AG09319 (cell line): ENCODE results near the gene SVIL.
"Not testable (repeated sequence)": the region's sequence is repeated elsewhere in the genome, so short reads cannot be mapped to it uniquely, and the experiment has no call there.

Experiments used
- DNase-seq: peaks from one replicate; pipeline ENCODE4 v3.0.0-alpha.2; 2010; ENCODE audit warnings: low read depth; ENCODE audit errors: extremely low read depth
- CTCF ChIP-seq: IDR thresholded peaks from 2 replicates; pipeline ENCODE4 v1.5.1; 2011; ENCODE audit warnings: low read depth, mild to moderate bottlenecking, inconsistent platforms, low read length, moderate library complexity

The SVIL gene

GRCh38 chr10:29524720-29525119 is 110.1 kb downstream of the SVIL start:
- TF ChIP-seq CTCF = no peak
- no peak for DNase-seq

DNA sequence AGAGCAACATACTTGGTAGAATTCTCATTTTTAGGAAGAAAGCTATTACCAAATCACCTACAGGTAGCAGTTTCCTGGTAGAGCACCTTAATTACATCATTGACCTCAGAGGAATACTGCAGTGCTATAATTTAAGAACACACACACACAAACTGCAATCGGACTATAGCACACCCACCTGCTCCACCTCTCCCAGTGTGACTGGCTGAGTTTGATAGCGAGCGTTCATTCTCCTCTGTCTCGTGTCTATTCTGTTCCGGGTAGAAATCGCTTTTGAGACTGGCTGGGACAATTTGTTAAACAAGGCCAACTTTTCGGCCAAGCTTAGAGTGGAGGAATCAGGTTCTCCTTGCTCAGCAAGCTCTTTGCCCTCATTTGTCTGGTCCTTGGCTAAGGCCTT is 110.5 kb downstream of the SVIL start:
- TF ChIP-seq CTCF = no peak
- no peak for DNase-seq

- no peak for TF ChIP-seq CTCF
- no peak for DNase-seq
These were observed 111.9 kb downstream of the SVIL start for GRCh38 chr10:29522918-29523317.

- no peak for DNase-seq
- no peak for TF ChIP-seq CTCF
These were observed 112.5 kb downstream of the SVIL start for GRCh38 chr10:29522061-29522855.

- DNase-seq = no peak
These were observed 115.1 kb downstream of the SVIL start for GRCh38 chr10:29519659-29520058.

DNA sequence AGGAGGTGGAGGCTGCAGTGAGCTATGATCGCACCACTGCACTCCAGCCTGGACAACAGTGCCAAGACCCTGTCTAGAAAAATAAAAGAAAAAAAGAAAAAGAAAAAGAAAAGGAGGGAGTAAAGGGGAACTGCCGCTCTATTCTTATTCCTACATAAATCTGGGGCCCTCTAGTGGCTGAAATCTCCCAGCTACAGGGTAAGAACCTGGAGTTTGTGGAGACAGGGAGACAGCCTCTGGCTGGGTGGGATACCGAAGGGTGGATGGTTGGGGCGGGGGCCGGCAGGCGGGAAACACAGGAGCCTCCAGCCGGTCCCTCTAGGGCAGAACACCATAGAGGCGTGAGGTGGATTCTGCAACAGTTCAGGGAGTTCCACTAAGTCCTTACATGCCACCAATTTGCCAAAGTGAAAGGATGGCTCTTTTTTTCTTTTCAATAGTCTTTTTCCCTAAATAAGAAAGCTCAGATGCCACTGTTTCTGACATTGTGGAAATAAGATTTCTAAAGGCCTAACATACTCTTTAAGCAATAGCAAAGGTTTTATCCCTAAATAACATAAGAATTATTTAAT is 117.3 kb downstream of the SVIL start:
- DNase-seq = no peak
- TF ChIP-seq CTCF = peak; percentile 49

More at GRCh38 chr10:29519659-29520058, 115.1 kb downstream of the SVIL start:
- no peak for TF ChIP-seq CTCF

GRCh38 chr10:29516309-29516932 is 118.3 kb downstream of the SVIL start:
- DNase-seq = not testable (repeated sequence)

DNA sequence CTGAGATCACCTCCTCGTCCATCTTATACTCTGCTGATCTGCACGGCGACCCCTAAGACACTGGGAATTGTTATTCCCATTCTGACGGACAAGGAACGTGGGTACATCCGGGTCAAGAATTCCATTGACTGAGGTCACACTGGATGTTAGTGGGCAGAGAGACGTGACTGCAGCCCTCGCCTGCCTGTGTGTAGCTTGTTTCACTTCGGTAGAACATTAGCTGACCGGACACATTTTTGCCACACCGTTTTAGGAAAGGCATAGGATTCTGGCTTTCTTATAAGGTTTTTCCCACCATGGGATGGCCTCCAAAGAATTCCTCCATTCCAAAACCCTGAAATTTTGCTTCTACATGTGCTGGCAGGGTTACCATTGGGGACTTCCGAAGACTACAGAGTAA is 118.9 kb downstream of the SVIL start:
- not testable (repeated sequence) for DNase-seq

DNA sequence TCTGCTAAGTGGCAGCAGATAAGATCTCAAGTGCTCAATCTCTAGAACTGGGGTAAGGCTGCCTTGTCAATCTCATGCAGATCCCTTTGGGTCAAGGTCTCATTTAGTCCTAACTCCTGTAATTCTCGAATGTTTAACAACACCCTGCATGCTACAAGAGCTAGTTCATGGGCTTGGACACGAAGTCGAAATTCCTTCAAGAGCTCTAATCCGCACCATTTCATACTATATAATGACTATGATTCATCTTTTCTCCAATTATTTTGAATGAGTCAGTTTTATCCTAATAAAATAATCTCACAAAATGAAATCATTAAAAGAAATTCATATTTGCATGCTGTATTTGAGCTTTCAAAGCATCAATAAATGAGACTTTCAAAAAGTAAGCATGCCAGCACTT is 119.7 kb downstream of the SVIL start:
- not testable (repeated sequence) for DNase-seq
